ENCODE measurements around the gene GRWD1. TPM values are rescaled to one million over a fixed set of nuclear protein-coding genes. Genes with fewer than 3 reads are reported as not detected.

The GRWD1 gene
- total RNA-seq, 2 experiments from 2014 or later: 31.3 to 36.0 TPM

GRCh38 chr19:48413879-48414587 is 31.8 kb upstream of the GRWD1 start:
- POLR2A ChIA-PET: interaction anchor here (1.1 kb wide), 2 partner anchors 11 to 24 kb away, joined by 3 read pairs; no protein-coding TSS in a partner anchor
- Mint-ChIP-seq H3K36me3 (no peaks in the 10 kb centered on the region), H3K9me3 (no peaks in the 10 kb centered on the region), H3K4me1 (peaks cover 20% of the 10 kb centered on the region), H3K27ac (no peak overlapping the region), H3K27me3 (peaks cover 27% of the 10 kb centered on the region), H3K4me3 (no peak overlapping the region)
- ATAC-seq (ENCODE audit: low read depth) (no peak), DNase-seq (no peak)

- POLR2A ChIA-PET: interaction anchor here (0.7 kb wide), 1 partner anchor 14 kb away, joined by 3 read pairs; no protein-coding TSS in a partner anchor
- no peaks in the 10 kb centered on the region for H3K9me3 Mint-ChIP-seq
- ATAC-seq (ENCODE audit: low read depth): peak; percentile 31
Measured at GRCh38 chr19:48415395-48415794, 30.4 kb upstream of the GRWD1 start.

GRCh38 chr19:48415806-48416221 is 30.0 kb upstream of the GRWD1 start:
- Mint-ChIP-seq H3K27me3 (peaks cover 27% of the 10 kb centered on the region), H3K4me3 (peak overlapping the region; percentile 82), H3K9me3 (no peaks in the 10 kb centered on the region), H3K4me1 (peaks cover 23% of the 10 kb centered on the region), H3K27ac (no peak overlapping the region), H3K36me3 (no peaks in the 10 kb centered on the region)
- ATAC-seq (ENCODE audit: low read depth): peak; percentile 9
- DNase-seq: no peak
- POLR2A ChIA-PET: interaction anchor here (1.5 kb wide), 1 partner anchor 53 kb away, joined by 3 read pairs; no protein-coding TSS in a partner anchor

More at GRCh38 chr19:48415395-48415794, 30.4 kb upstream of the GRWD1 start:
- peaks cover 23% of the 10 kb centered on the region for H3K4me1 Mint-ChIP-seq
- H3K27me3 Mint-ChIP-seq: peaks cover 27% of the 10 kb centered on the region
- DNase-seq: peak; percentile 77
- no peaks in the 10 kb centered on the region for H3K36me3 Mint-ChIP-seq
- no peak overlapping the region for H3K27ac Mint-ChIP-seq
- H3K4me3 Mint-ChIP-seq: peak overlapping the region; percentile 82

- H3K36me3 Mint-ChIP-seq: no peaks in the 10 kb centered on the region
- H3K4me3 Mint-ChIP-seq: no peak overlapping the region
- DNase-seq: no peak
- H3K27me3 Mint-ChIP-seq: peaks cover 27% of the 10 kb centered on the region
- H3K9me3 Mint-ChIP-seq: no peaks in the 10 kb centered on the region
- no peak overlapping the region for H3K27ac Mint-ChIP-seq
- POLR2A ChIA-PET: interaction anchor here (0.6 to 1.5 kb wide), 2 partner anchors 15 to 55 kb away, joined by 3 to 4 read pairs; no protein-coding TSS in a partner anchor
- H3K4me1 Mint-ChIP-seq: peaks cover 23% of the 10 kb centered on the region
- no peak for ATAC-seq (ENCODE audit: low read depth)
Measured at GRCh38 chr19:48417421-48417820, 28.4 kb upstream of the GRWD1 start.

- DNase-seq (no peak), ATAC-seq (ENCODE audit: low read depth) (peak; percentile 27)
- H3K9me3 Mint-ChIP-seq: no peaks in the 10 kb centered on the region
- H3K4me3 Mint-ChIP-seq: peak overlapping the region; percentile 85
- POLR2A ChIA-PET: interaction anchor here (0.6 to 2.2 kb wide), 3 partner anchors 14 to 59 kb away, joined by 3 to 5 read pairs (median 4); no protein-coding TSS in a partner anchor
- H3K36me3 Mint-ChIP-seq: no peaks in the 10 kb centered on the region
- peaks cover 23% of the 10 kb centered on the region for H3K4me1 Mint-ChIP-seq
- H3K27ac Mint-ChIP-seq: peak overlapping the region; percentile 89
- H3K27me3 Mint-ChIP-seq: peaks cover 27% of the 10 kb centered on the region
Measured at GRCh38 chr19:48418317-48419064, 27.3 kb upstream of the GRWD1 start.

- Mint-ChIP-seq H3K4me3 (peak overlapping the region; percentile 85), H3K9me3 (no peaks in the 10 kb centered on the region), H3K4me1 (peaks cover 17% of the 10 kb centered on the region), H3K36me3 (no peaks in the 10 kb centered on the region), H3K27me3 (peaks cover 21% of the 10 kb centered on the region), H3K27ac (peak overlapping the region; percentile 89)
- POLR2A ChIA-PET: interaction anchor here (2.2 kb wide), 1 partner anchor 16 kb away, joined by 5 read pairs; no protein-coding TSS in a partner anchor
- peak; percentile 83 for ATAC-seq (ENCODE audit: low read depth)
- peak; percentile 73 for DNase-seq
Measured at GRCh38 chr19:48419158-48419920, 26.4 kb upstream of the GRWD1 start.

- ATAC-seq (ENCODE audit: low read depth): no peak
- peaks cover 10% of the 10 kb centered on the region for H3K27me3 Mint-ChIP-seq
- H3K36me3 Mint-ChIP-seq: no peaks in the 10 kb centered on the region
- no peak overlapping the region for H3K27ac Mint-ChIP-seq
- H3K9me3 Mint-ChIP-seq: no peaks in the 10 kb centered on the region
- no peak overlapping the region for H3K4me3 Mint-ChIP-seq
- DNase-seq: no peak
- H3K4me1 Mint-ChIP-seq: peaks cover 18% of the 10 kb centered on the region
- POLR2A ChIA-PET: no interaction called here
Measured at GRCh38 chr19:48421548-48421947, 24.2 kb upstream of the GRWD1 start.

- H3K4me3 Mint-ChIP-seq: peak overlapping the region; percentile 4
- no peaks in the 10 kb centered on the region for H3K9me3 Mint-ChIP-seq
- peaks cover 11% of the 10 kb centered on the region for H3K27me3 Mint-ChIP-seq
Measured at GRCh38 chr19:48424694-48425219, 21.0 kb upstream of the GRWD1 start.

GRCh38 chr19:48428670-48429069 is 17.1 kb upstream of the GRWD1 start:
- peaks cover 9% of the 10 kb centered on the region for H3K27me3 Mint-ChIP-seq
- ATAC-seq (ENCODE audit: low read depth) (no peak), DNase-seq (no peak)
- H3K4me1 Mint-ChIP-seq: peaks cover 6% of the 10 kb centered on the region
- H3K36me3 Mint-ChIP-seq: peaks cover 1% of the 10 kb centered on the region
- no peak overlapping the region for H3K4me3 Mint-ChIP-seq
- POLR2A ChIA-PET: no interaction called here
- H3K9me3 Mint-ChIP-seq: no peaks in the 10 kb centered on the region
- H3K27ac Mint-ChIP-seq: no peak overlapping the region

More at GRCh38 chr19:48424694-48425219, 21.0 kb upstream of the GRWD1 start:
- peaks cover under 1% of the 10 kb centered on the region for H3K36me3 Mint-ChIP-seq
- ATAC-seq (ENCODE audit: low read depth) (peak; percentile 30), DNase-seq (no peak)
- H3K27ac Mint-ChIP-seq: no peak overlapping the region
- H3K4me1 Mint-ChIP-seq: peaks cover 5% of the 10 kb centered on the region
- POLR2A ChIA-PET: interaction anchor here (0.7 kb wide), 3 partner anchors 21 to 1247 kb away, joined by 3 to 6 read pairs (median 4); partner anchors contain the start of gene GRWD1

- Mint-ChIP-seq H3K4me1 (peaks cover 1% of the 10 kb centered on the region), H3K9me3 (no peaks in the 10 kb centered on the region), H3K4me3 (no peak overlapping the region), H3K27ac (no peak overlapping the region), H3K36me3 (peaks cover 1% of the 10 kb centered on the region), H3K27me3 (peaks cover 17% of the 10 kb centered on the region)
- POLR2A ChIA-PET: no interaction called here
- peak; percentile 39 for ATAC-seq (ENCODE audit: low read depth)
- DNase-seq: no peak
Measured at GRCh38 chr19:48433337-48433736, 12.4 kb upstream of the GRWD1 start.

- H3K4me3 Mint-ChIP-seq: no peak overlapping the region
- H3K36me3 Mint-ChIP-seq: no peaks in the 10 kb centered on the region
Measured at GRCh38 chr19:48436586-48436985, 9.2 kb upstream of the GRWD1 start.

GRCh38 chr19:48441360-48442050 is 4.3 kb upstream of the GRWD1 start:
- POLR2A ChIA-PET: no interaction called here
- Mint-ChIP-seq H3K9me3 (no peaks in the 10 kb centered on the region), H3K4me1 (peaks cover 15% of the 10 kb centered on the region), H3K27me3 (peaks cover 33% of the 10 kb centered on the region), H3K27ac (no peak overlapping the region), H3K36me3 (peaks cover 1% of the 10 kb centered on the region), H3K4me3 (peak overlapping the region; percentile 47)
- ATAC-seq (ENCODE audit: low read depth): no peak
- DNase-seq: no peak

More at GRCh38 chr19:48436586-48436985, 9.2 kb upstream of the GRWD1 start:
- H3K4me1 Mint-ChIP-seq: peaks cover 1% of the 10 kb centered on the region
- DNase-seq (no peak), ATAC-seq (ENCODE audit: low read depth) (no peak)
- peaks cover 24% of the 10 kb centered on the region for H3K27me3 Mint-ChIP-seq
- H3K9me3 Mint-ChIP-seq: no peaks in the 10 kb centered on the region
- no peak overlapping the region for H3K27ac Mint-ChIP-seq
- POLR2A ChIA-PET: no interaction called here

Data from activated naive CD8-positive, alpha-beta T cell treated with anti-CD3 and anti-CD28 coated beads, Interleukin-2, amount 10 ng/mL, durations not matched to agents 7 days and 5 days (primary cell).